Transverse colon (tissue), 4 donors: ENCODE results near the gene PDE4B. TPM values are rescaled to one million over a fixed set of nuclear protein-coding genes. Genes with fewer than 3 reads are reported as not detected.

Source experiments
- DNase-seq: peaks from one replicate; pipeline ENCODE4 v3.0.0-alpha.2; 2019
- H3K27ac ChIP-seq, 4 donors: fragments of 200-600 bp; sonication (generic); 2 replicates each; pipeline ENCODE4 v1.5.1; 2016 to 2018; ENCODE audit warnings: inconsistent platforms in 4 of 4
- H3K27me3 ChIP-seq: fragments of 200-600 bp; sonication (generic); 2 replicates; pipeline ENCODE4 v1.5.1; 2017; ENCODE audit warnings: inconsistent platforms
- H3K36me3 ChIP-seq, 4 donors: fragments of 200-600 bp; sonication (generic); 2 replicates each; pipeline ENCODE4 v1.5.1; 2017 to 2019; ENCODE audit warnings: inconsistent platforms in 4 of 4
- H3K4me1 ChIP-seq, 4 donors: fragments of 200-600 bp; sonication (generic); 2 replicates each; pipeline ENCODE4 v1.5.1; 2017 to 2020; ENCODE audit warnings: inconsistent platforms in 4 of 4
- H3K4me3 ChIP-seq, 4 donors: fragments of 200-600 bp; sonication (generic); 1 replicate in 1 of 4; 2 replicates in 3 of 4; pipeline versions ENCODE4 v1.5.1 to v1.6.1; 2017 to 2019; ENCODE audit warnings: inconsistent platforms in 4 of 4
- H3K9me3 ChIP-seq, 2 donors: fragments of 200-600 bp; sonication (generic); 2 replicates each; pipeline ENCODE4 v1.5.1; 2017 to 2019; ENCODE audit warnings: inconsistent platforms in 2 of 2
- EP300 ChIP-seq: sonication (generic); formaldehyde crosslinking; IDR thresholded peaks from one replicate; pipeline ENCODE4 v1.6.1; 2017; ENCODE audit warnings: antibody characterized with exemption, low read depth
- POLR2A ChIP-seq: fragments of 450-650 bp; IDR thresholded peaks from one replicate; pipeline ENCODE4 v1.6.1; 2016; ENCODE audit warnings: antibody characterized with exemption, mild to moderate bottlenecking, moderate library complexity
- POLR2AphosphoS5 ChIP-seq, 3 donors: sonication (generic); formaldehyde crosslinking; IDR thresholded peaks; one replicate each; pipeline ENCODE4 v1.6.1; 2016; ENCODE audit warnings: antibody characterized with exemption in 3 of 3
- WGBS, 2 donors: methylation state at CpG; one replicate each; pipeline ENCODE4 v1.1.5; 2018; ENCODE audit warnings: low coverage in 1 of 2; 5-methylcytosine and 5-hydroxymethylcytosine counted together
- in situ Hi-C, 4 donors: fragments of 200-750 bp; cut with MboI; loops; one replicate each; pipeline versions ENCODE4 v1.15.0 to v1.15.1; 2017; ENCODE audit warnings: low sequenced_read_pairs in 3 of 4, low pct_ligation_motif_present in 1 of 4, low pct_unique_long_range_greater_than_20kb in 1 of 4
- intact Hi-C: fragments of 100-400 bp; cut with DNase I; formaldehyde crosslinking; loops from one replicate; pipeline ENCODE4 v1.15.1; 2023; ENCODE audit warnings: low total_unique reads
- total RNA-seq, 4 donors: library from RNA; depleted of rRNA; stranded (reverse); fragments of >200 nt; gene quantifications; one replicate each; pipeline ENCODE4 v1.1.0, GENCODE V29; 2016
- TF ChIP-seq, protein P1 (sequence below), 5 experiments: fragments of 200-600 bp in 3 of 5; fragments of 450-650 bp in 2 of 5; sonication (generic) in 3 of 5; IDR thresholded peaks; 1 replicate in 2 of 5; 2 replicates in 3 of 5; pipeline ENCODE4 v1.5.1; 2016 to 2017; ENCODE audit warnings: antibody characterized with exemption in 5 of 5, inconsistent platforms in 3 of 5, mild to moderate bottlenecking in 2 of 5, moderate library complexity in 1 of 5

Gene PDE4B
- total RNA-seq, 4 donors from 2014 or later: 4.5 to 14.8 (median 6.5) TPM

DNA sequence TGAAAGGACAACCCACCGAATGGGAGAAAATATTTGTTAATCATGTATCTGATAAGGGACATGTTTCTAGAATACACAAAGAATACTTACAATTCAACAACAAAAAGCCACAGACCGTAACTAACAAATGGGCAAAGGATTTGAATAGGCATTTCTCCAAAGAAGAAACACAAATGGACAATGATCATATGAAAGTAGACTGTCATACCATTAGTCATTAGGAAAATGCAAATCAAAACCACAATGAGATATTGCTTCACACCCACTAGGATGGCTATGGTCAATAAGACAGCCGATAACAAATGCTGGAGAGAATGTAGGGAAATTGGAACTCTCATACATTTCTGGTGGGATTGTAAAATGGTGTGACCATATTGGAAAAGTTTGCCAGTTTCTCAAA is 374.1 kb downstream of the PDE4B start:
- no peak for TF ChIP-seq POLR2AphosphoS5 (IDR thresholded peaks at IDR 0.05)
- TF ChIP-seq EP300: no peak
- no peak for TF ChIP-seq POLR2A
- TF ChIP-seq, protein P1, sequence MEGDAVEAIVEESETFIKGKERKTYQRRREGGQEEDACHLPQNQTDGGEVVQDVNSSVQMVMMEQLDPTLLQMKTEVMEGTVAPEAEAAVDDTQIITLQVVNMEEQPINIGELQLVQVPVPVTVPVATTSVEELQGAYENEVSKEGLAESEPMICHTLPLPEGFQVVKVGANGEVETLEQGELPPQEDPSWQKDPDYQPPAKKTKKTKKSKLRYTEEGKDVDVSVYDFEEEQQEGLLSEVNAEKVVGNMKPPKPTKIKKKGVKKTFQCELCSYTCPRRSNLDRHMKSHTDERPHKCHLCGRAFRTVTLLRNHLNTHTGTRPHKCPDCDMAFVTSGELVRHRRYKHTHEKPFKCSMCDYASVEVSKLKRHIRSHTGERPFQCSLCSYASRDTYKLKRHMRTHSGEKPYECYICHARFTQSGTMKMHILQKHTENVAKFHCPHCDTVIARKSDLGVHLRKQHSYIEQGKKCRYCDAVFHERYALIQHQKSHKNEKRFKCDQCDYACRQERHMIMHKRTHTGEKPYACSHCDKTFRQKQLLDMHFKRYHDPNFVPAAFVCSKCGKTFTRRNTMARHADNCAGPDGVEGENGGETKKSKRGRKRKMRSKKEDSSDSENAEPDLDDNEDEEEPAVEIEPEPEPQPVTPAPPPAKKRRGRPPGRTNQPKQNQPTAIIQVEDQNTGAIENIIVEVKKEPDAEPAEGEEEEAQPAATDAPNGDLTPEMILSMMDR (IDR thresholded peaks at IDR 0.05): no peak
- Histone ChIP-seq H3K4me3 (no peak overlapping the region), H3K9me3 (no peaks in the 10 kb centered on the region), H3K27ac (no peak overlapping the region), H3K36me3 (no peaks in the 10 kb centered on the region), H3K4me1 (peaks cover 0 to 7% (median 2%) of the 10 kb centered on the region in 4 donors), H3K27me3 (no peaks in the 10 kb centered on the region)
- DNase-seq: no peak
- WGBS, 2 donors: 78 to 93% methylated on average over 3 of the region's 3 CpGs
- intact Hi-C loops: no loop called here
- in situ Hi-C loops: no loop called here

DNA sequence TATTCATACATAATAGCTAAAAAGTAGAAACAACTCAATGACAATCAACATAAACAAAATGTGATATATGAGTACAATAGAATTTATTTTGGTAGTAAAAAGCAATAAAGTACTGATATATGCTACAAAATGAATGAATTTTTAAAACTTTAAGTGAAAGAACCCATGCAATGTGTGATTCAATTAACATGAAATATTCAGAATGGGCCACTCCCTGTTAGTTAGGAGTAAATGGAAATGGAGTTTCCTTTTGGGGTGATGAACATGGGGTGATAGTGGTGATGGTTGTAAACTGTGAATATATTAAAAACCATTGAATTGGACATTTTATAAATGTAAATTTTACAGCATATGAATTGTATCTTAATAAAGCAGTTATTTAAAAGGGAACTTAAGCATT is 374.6 kb downstream of the PDE4B start:
- H3K9me3 ChIP-seq: no peaks in the 10 kb centered on the region
- TF ChIP-seq POLR2AphosphoS5 (IDR thresholded peaks at IDR 0.05): no peak
- TF ChIP-seq, protein P1 (IDR thresholded peaks at IDR 0.05): no peak
- TF ChIP-seq EP300: no peak
- TF ChIP-seq POLR2A: no peak
- no peak overlapping the region for H3K4me3 ChIP-seq
- H3K27ac ChIP-seq: no peak overlapping the region
- in situ Hi-C loops: no loop called here
- H3K36me3 ChIP-seq: no peaks in the 10 kb centered on the region
- no peaks in the 10 kb centered on the region for H3K27me3 ChIP-seq
- DNase-seq: no peak
- intact Hi-C loops: no loop called here
- peaks cover 0 to 7% (median 2%) of the 10 kb centered on the region in 4 donors for H3K4me1 ChIP-seq

DNA sequence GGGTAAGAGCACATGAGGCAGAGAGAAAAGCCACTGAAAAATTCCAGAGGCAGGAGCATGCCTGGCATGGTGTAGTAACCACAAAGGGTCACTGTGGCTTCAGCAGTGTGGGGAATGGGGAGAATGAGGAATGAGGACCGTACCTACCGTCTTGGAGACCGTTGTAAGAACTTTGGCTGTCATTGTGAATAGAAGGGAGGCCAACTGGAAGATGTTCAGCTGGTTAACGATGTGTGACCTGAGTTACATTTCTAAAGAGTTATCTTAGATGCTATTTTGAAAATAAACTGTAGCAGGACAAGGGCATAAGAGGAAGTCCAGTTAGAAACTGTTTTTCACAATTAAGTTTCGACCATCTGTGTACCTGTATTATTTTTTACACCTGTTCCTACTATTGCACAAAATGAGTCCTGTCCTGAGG is 375.8 kb downstream of the PDE4B start:
- 71 to 80% methylated on average over 5 of the region's 5 CpGs for WGBS, 2 donors
- Histone ChIP-seq H3K36me3 (no peaks in the 10 kb centered on the region), H3K9me3 (no peaks in the 10 kb centered on the region), H3K27ac (no peak overlapping the region), H3K4me1 (peaks cover 0 to 7% (median 2%) of the 10 kb centered on the region in 4 donors), H3K4me3 (no peak overlapping the region), H3K27me3 (no peaks in the 10 kb centered on the region)
- in situ Hi-C loops: no loop called here
- DNase-seq: no peak
- TF ChIP-seq, protein P1 (IDR thresholded peaks at IDR 0.05): no peak
- no peak for TF ChIP-seq EP300
- TF ChIP-seq POLR2A: no peak
- TF ChIP-seq POLR2AphosphoS5 (IDR thresholded peaks at IDR 0.05): no peak
- intact Hi-C loops: no loop called here

DNA sequence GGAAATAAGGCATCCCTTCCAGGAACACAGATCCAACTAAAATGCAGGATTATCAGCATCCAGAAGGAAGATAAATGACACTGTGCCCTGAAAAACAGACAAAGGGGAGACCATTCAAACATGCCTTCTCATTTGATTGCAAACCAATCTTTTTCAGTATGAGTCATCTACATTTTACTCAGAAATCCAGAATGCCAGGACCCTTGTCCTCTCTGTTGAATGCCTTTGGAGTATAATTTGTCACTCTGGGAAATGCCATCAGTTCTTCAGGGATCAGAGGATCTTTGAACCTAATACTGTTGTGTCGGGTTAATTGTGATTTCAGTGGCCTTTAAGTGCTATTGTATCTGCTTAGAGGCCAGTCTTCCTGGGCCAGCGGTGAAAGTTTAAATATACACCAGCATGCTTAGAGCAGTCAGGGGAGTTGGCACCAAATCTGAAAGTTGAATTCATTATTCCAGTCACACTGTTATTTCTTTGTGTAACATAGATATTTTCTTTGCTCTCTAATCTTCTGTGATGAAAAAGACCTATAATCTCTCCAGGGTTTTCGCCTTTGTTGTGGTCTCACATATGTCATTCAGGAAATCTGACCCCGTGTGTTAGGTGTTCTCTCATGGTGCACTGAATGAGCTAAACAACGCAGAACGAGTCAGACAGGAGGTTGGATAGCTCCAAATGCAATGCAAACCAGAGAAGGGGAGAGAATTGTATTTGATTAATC is 376.4 kb downstream of the PDE4B start:
- 57 to 61% methylated on average over 5 to 6 of the region's 6 CpGs for WGBS, 2 donors
- TF ChIP-seq EP300: no peak
- TF ChIP-seq POLR2A: no peak
- TF ChIP-seq POLR2AphosphoS5 (IDR thresholded peaks at IDR 0.05): no peak
- TF ChIP-seq, protein P1 (IDR thresholded peaks at IDR 0.05): no peak
- no peaks in the 10 kb centered on the region for H3K9me3 ChIP-seq
- H3K4me3 ChIP-seq: no peak overlapping the region
- H3K27ac ChIP-seq: peak overlapping the region in 1 of 4 donors; percentile 44
- no peaks in the 10 kb centered on the region for H3K27me3 ChIP-seq
- no peak for DNase-seq
- peaks cover 0 to 7% (median 2%) of the 10 kb centered on the region in 4 donors for H3K4me1 ChIP-seq
- in situ Hi-C loops: no loop called here
- intact Hi-C loops: no loop called here
- no peaks in the 10 kb centered on the region for H3K36me3 ChIP-seq
